GM19351 (cell line): Measurements from ENCODE around the gene FAM163B.

Experiments used
- ATAC-seq: cut with Tn5 transposase; IDR thresholded peaks from one replicate; pipeline ENCODE4 v1.9.1; 2021; ENCODE audit warnings: mild to moderate bottlenecking, moderate library complexity; ENCODE audit not compliant: unreplicated experiment

Gene FAM163B

DNA sequence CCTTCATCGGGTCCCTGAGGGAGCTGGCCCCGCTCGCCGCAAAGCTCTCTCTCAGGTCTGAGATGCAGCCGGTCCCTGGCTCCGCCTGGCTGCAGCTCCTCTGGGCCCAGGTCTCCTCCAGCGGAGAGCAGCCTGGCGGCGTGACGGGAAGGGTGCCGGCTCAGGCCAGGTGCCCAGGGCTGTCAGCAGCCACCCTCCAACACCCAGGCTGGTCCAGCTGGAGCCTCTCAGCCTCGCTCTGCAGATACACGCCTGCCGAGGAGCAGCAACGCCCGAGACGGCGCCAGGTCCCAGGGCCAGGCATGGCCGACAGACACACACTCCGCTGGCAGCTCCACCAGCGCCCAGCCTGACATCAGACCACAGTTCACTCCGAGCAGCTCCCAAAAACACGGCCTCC is 25.6 kb downstream of the FAM163B start:
- no peak for ATAC-seq

- no peak for ATAC-seq
Measured at GRCh38 chr9:133583111-133583510, 26.1 kb downstream of the FAM163B start.

- ATAC-seq, result no peak
Measured at GRCh38 chr9:133582501-133583045, 26.6 kb downstream of the FAM163B start.

DNA sequence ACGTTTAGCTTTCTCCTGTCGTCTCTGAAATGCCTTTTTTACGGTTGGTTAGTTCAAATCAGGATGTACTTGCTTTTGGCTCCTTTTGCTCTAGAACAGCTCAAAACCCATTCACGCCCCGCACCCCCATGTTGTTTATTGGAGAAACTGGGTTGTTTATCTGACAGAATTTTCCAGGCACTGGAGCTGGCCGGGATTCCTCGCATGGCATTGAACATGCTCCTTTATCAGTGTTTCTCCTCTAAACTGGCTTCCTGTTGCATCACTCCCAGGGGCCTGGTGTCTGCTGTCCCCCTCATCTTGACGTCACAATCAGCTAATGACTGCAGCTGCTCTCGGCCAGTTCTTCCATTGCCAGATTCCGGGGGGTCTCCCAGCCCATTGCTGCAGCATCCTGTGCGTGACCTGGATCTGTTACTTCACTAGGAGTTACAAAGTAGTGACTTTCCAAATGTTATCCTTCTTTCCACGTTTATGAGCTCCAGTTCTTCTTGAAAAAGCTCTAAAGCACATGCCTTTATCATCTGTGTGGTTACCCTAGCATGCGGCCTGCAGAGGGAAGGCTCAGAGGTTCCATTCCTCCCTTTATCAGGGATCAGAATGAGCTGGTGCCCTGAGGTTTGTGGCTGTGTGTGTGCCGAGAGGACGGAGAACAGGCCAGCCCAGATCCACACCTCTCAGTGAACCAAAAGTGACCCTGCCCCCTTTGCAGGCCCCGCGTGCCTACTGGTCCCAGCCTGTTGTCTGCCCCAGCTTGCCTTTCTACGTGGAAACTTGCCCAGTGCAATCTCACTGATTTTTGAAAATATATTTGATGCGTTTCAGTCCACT is 27.5 kb downstream of the FAM163B start:
- no peak for ATAC-seq

DNA sequence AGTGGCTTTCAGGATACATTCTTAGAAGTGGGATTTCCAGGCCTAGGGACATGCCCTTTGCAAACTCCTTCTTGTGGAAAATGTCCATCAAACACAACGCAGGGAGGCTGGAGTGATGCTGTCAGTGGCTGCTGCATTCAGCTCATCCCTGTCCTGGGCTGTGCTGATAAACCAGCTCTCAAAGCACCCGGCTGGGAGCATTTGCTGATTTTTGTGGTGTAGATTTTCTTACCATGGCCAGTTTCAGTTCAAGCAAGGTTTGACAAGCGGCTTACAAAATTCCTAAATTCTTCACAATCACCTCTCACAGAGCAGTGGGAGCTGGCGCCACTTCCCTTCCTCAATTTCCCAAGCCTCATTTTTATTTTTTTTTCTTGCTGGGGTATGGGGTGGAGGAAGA is 28.2 kb downstream of the FAM163B start:
- no peak for ATAC-seq

- ATAC-seq, result no peak
Measured at GRCh38 chr9:133580419-133580738, 28.8 kb downstream of the FAM163B start.

DNA sequence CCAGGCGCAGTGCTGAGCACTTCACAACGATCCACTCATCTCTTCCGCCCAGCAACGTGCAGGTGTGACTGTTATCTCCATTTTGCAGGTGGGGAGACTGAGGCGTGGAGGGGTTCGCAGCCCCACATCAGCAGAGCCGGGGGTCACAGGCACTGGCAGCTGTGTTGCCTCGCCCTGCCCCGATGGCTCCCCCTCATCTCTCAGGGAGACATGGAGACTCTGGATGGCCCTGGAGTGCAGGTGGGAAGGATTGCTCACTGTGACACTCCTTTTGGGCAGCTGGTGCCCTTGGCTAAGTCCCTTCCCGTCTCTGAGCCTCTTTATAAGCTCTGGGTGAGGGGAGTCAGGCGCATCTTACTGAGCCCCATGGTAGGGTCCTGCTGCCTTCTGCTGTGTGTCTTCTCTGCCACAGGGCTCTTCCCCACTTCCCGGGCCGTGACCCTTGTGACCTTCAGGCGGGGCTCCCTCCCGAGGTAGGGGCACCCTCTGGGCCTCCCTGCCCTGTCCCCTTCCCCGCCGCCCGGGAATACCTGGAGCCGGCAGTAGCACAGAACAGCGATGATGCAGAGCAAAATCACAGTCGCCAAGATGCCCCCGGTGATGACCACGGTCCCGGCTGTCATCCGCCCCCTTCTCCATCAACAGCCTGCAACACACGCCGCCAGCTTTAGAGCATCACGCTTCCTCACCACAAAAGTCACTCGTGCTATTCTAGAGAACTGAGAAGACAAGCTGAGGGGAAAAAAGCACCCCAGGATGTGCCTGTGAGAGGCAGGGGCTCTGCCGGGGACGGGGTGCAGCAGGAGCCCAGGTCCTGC is 29.4 kb downstream of the FAM163B start:
- no peak for ATAC-seq

GRCh38 chr9:133578524-133579441 is 30.4 kb downstream of the FAM163B start:
- no peak for ATAC-seq

- no peak for ATAC-seq
Measured at GRCh38 chr9:133577737-133578112, 31.5 kb downstream of the FAM163B start.

GRCh38 chr9:133576875-133577736 is 32.1 kb downstream of the FAM163B start:
- ATAC-seq, result no peak

- ATAC-seq, result no peak
Measured at GRCh38 chr9:133576031-133576874, 32.9 kb downstream of the FAM163B start.

DNA sequence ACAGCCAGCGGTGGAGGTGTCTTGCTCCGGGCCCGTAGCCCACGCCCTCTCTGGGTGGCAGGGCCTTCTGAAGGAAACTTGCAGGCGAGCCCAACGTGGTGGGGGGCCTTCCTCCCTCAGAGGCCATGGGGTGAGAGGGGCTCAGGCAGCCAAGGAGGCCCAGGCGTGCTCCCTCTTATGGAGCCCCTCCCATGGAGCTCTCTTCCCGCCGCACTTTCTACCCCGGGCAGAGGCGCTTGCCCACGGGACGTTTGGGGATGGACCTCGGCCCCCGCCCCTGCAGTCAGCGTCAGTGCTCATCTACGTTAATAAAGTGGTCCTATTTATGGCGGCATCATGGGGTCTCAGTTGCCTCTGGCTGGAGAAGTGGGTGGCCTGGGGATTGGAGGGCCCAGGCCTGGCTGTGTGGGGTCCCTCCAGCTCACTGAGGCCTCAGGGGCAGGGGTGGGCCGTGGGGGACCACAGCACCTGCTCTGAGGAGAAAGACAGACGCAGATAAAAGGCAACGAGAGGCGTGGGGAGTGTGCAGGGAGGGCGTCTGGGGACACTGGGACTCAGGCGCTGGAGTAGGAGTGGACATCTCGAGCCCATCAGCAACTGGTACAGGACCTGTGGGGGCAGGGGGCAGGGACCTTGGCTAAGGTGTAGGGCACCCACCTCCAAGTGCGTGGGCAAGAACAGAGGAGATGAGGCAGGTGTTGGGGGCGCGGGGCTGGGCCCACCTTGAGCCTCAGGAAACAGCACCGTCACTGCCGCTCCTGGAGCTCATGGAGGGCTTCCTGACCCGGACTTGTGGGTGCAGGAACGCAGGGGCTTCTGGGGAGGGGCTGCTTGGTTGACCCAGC is 33.8 kb downstream of the FAM163B start:
- ATAC-seq, result no peak

- no peak for ATAC-seq
Measured at GRCh38 chr9:133574771-133575170, 34.4 kb downstream of the FAM163B start.

- no peak for ATAC-seq
Measured at GRCh38 chr9:133573791-133574515, 35.2 kb downstream of the FAM163B start.

GRCh38 chr9:133572821-133573361 is 36.3 kb downstream of the FAM163B start:
- no peak for ATAC-seq

GRCh38 chr9:133571896-133572595 is 37.1 kb downstream of the FAM163B start:
- no peak for ATAC-seq
